GM12892 (cell line): Measurements from ENCODE around the gene VIPR2.

Experiments used
- POLR2A ChIP-seq: IDR thresholded peaks from 2 replicates; pipeline ENCODE4 v1.6.1; 2011; ENCODE audit warnings: low read depth, low read length, control low read depth
- POLR2AphosphoS5 ChIP-seq: IDR thresholded peaks from 2 replicates; pipeline ENCODE4 v1.6.1; 2011; ENCODE audit warnings: low read depth, low read length, control low read depth
- TAF1 ChIP-seq: IDR thresholded peaks from 2 replicates; pipeline ENCODE4 v1.6.1; 2011; ENCODE audit warnings: low read depth, mild to moderate bottlenecking, control low read depth, low read length, borderline replicate concordance

DNA sequence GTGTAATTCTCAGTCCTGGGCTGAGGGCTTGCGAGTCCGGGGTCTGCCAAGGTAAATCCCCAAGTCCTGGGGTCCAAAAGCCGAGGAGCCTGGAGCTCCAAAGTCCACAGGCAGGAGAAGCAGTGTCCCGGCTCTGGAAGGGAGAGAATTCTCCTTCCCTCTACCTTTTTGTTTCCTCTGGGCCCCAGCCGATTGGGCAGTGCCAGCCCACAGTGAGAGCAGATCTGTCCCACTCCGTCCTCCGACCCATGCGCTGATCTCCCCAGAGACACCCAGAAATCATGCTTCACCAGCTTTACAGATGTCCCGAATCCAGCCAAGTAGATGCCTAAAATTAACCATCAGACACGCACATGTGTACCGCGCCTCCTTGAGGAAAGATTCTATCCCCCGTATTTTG lies 8.1 kb upstream of the VIPR2 start:
- no peak for TF ChIP-seq TAF1
- no peak for TF ChIP-seq POLR2A
- no peak for TF ChIP-seq POLR2AphosphoS5
